ENCODE measurements around the gene ANKRD44.

Gene ANKRD44

GRCh38 chr2:196994764-196995163 is 315.8 kb downstream of the ANKRD44 start:
- H3K36me3 ChIP-seq (ENCODE audit: control insufficient read depth, insufficient read depth, low read length): no peaks in the 10 kb centered on the region
- H3K4me3 ChIP-seq (ENCODE audit: low read depth, low read length): no peak overlapping the region
- no peaks in the 10 kb centered on the region for H3K27me3 ChIP-seq (ENCODE audit: control insufficient read depth, insufficient read depth, low read length)
- H3K9ac ChIP-seq (ENCODE audit: low read length): no peak overlapping the region
- no peaks in the 10 kb centered on the region for H3K9me3 ChIP-seq (ENCODE audit: control insufficient read depth, insufficient read depth, low read depth, low read length)
- no peak overlapping the region for H3K27ac ChIP-seq (ENCODE audit: low read depth, low read length)
- peaks cover 6% of the 10 kb centered on the region; the same call in 1 of the 2 replicates for H3K4me1 ChIP-seq (ENCODE audit: control insufficient read depth, insufficient read depth, low read length)

GRCh38 chr2:196993617-196994016 is 317.0 kb downstream of the ANKRD44 start:
- H3K9ac ChIP-seq (ENCODE audit: low read length): no peak overlapping the region
- H3K9me3 ChIP-seq (ENCODE audit: control insufficient read depth, insufficient read depth, low read depth, low read length): no peaks in the 10 kb centered on the region
- H3K27ac ChIP-seq (ENCODE audit: low read depth, low read length): no peak overlapping the region
- H3K4me3 ChIP-seq (ENCODE audit: low read depth, low read length): no peak overlapping the region
- H3K27me3 ChIP-seq (ENCODE audit: control insufficient read depth, insufficient read depth, low read length): no peaks in the 10 kb centered on the region
- H3K36me3 ChIP-seq (ENCODE audit: control insufficient read depth, insufficient read depth, low read length): no peaks in the 10 kb centered on the region
- H3K4me1 ChIP-seq (ENCODE audit: control insufficient read depth, insufficient read depth, low read length): peaks cover 9% of the 10 kb centered on the region

DNA sequence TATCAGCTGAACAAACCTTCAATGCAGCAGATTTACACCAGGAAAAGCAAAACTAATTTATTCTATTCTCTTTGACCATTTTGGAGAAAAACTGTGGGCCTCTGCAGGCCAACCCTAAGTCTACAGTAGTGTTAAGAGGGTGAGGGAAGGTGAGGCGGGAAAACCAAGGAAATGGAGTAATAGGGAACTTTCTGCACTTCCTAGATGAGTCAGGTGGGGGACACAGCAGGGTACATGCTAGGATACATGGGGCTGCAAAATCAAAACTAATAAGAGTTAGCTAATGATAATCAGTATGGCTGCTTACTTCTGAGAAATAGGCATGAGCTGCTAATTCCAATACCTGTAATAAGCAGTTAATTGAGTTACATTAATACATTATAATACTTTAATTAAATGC is 318.1 kb downstream of the ANKRD44 start:
- Histone ChIP-seq H3K27me3 (ENCODE audit: control insufficient read depth, insufficient read depth, low read length) (no peaks in the 10 kb centered on the region), H3K9ac (ENCODE audit: low read length) (no peak overlapping the region), H3K36me3 (ENCODE audit: control insufficient read depth, insufficient read depth, low read length) (no peaks in the 10 kb centered on the region)

DNA sequence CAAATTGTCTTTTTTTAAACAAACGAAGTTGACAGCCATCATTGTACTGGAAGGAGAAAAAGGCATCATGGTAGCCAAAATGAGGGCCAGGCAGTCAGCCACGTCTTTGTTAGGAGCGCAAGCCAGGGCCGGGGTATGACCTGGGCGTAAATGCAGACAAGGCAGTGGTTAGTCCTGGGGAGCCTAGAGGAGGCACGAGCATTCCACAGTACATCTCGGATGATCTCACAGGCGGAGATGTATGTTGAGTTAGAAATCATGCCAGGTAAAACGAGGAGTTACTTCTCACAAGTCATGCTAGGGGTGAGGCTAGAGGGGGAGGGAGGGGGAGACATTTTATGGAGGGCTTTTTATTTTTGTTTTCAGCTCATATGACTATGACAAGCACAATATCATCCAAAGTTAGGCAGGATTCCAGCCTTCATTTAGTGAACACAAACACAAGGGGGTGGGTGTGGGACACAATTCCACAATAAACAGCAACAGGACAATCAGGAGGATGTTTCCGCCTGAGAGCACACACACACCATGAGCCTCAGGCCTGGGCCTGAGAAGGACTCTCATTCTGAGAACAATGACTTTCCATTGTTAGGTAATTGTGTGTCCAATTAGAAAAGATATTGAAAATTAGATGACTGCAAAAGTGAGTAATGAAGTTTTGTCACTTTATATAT is 319.7 kb downstream of the ANKRD44 start:
- no peaks in the 10 kb centered on the region for H3K27me3 ChIP-seq (ENCODE audit: control insufficient read depth, insufficient read depth, low read length)
- no peak overlapping the region for H3K9ac ChIP-seq (ENCODE audit: low read length)
- H3K36me3 ChIP-seq (ENCODE audit: control insufficient read depth, insufficient read depth, low read length): no peaks in the 10 kb centered on the region
- no peak overlapping the region for H3K27ac ChIP-seq (ENCODE audit: low read depth, low read length)
- no peak overlapping the region for H3K4me3 ChIP-seq (ENCODE audit: low read depth, low read length)
- H3K4me1 ChIP-seq (ENCODE audit: control insufficient read depth, insufficient read depth, low read length): peaks cover 22% of the 10 kb centered on the region
- H3K9me3 ChIP-seq (ENCODE audit: control insufficient read depth, insufficient read depth, low read depth, low read length): no peaks in the 10 kb centered on the region

More for the DNA sequence above, 318.1 kb downstream of the ANKRD44 start:
- Histone ChIP-seq H3K4me1 (ENCODE audit: control insufficient read depth, insufficient read depth, low read length) (peaks cover 19% of the 10 kb centered on the region), H3K9me3 (ENCODE audit: control insufficient read depth, insufficient read depth, low read depth, low read length) (no peaks in the 10 kb centered on the region), H3K27ac (ENCODE audit: low read depth, low read length) (no peak overlapping the region), H3K4me3 (ENCODE audit: low read depth, low read length) (no peak overlapping the region)

DNA sequence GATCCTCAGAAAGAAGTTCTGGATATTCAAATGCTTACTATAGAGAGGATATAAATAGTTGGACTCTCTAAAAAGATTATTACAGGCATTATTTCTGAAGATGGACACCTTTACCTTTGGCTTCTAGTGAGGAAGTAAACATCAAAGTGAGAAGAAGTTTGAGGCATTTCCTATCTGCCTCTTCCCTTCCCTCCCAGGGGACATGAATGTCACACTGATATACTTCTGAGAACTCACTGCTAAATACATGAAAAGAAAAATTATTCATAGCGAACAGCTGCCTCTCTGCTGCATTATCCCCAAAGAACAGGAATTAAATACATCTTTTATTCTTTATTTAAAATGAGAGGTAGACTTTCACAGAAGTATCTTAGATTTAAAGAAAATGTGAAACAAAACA is 320.5 kb downstream of the ANKRD44 start:
- H3K9me3 ChIP-seq (ENCODE audit: control insufficient read depth, insufficient read depth, low read depth, low read length): no peaks in the 10 kb centered on the region

GRCh38 chr2:196989496-196989895 is 321.1 kb downstream of the ANKRD44 start:
- no peak overlapping the region for H3K9ac ChIP-seq (ENCODE audit: low read length)
- no peaks in the 10 kb centered on the region for H3K36me3 ChIP-seq (ENCODE audit: control insufficient read depth, insufficient read depth, low read length)
- H3K9me3 ChIP-seq (ENCODE audit: control insufficient read depth, insufficient read depth, low read depth, low read length): no peaks in the 10 kb centered on the region
- H3K27me3 ChIP-seq (ENCODE audit: control insufficient read depth, insufficient read depth, low read length): no peaks in the 10 kb centered on the region
- peaks cover 22% of the 10 kb centered on the region for H3K4me1 ChIP-seq (ENCODE audit: control insufficient read depth, insufficient read depth, low read length)
- no peak overlapping the region for H3K4me3 ChIP-seq (ENCODE audit: low read depth, low read length)
- H3K27ac ChIP-seq (ENCODE audit: low read depth, low read length): no peak overlapping the region

More for the DNA sequence above, 320.5 kb downstream of the ANKRD44 start:
- Histone ChIP-seq H3K9ac (ENCODE audit: low read length) (no peak overlapping the region), H3K27me3 (ENCODE audit: control insufficient read depth, insufficient read depth, low read length) (no peaks in the 10 kb centered on the region), H3K4me1 (ENCODE audit: control insufficient read depth, insufficient read depth, low read length) (peaks cover 22% of the 10 kb centered on the region), H3K36me3 (ENCODE audit: control insufficient read depth, insufficient read depth, low read length) (no peaks in the 10 kb centered on the region), H3K27ac (ENCODE audit: low read depth, low read length) (no peak overlapping the region), H3K4me3 (ENCODE audit: low read depth, low read length) (no peak overlapping the region)

DNA sequence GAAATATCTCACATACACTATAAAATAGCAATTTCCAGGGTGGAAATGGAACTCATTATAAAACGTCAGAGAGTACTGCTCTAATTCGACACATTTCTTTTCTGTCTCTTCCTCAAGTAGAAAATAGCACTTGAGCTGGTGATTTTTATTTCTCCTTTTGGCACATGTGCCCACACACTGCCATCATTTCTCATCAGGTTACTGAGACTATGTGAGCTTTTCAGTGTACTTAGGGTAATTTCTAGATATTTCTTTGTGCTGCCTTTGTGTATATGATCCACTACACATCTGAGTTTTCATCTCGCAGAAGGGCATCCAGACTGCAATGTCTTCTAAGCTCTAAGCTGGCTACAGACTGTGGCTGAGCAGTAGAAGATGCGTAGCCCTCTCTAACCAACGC is 321.9 kb downstream of the ANKRD44 start:
- Histone ChIP-seq H3K27me3 (ENCODE audit: control insufficient read depth, insufficient read depth, low read length) (no peaks in the 10 kb centered on the region), H3K4me3 (ENCODE audit: low read depth, low read length) (no peak overlapping the region), H3K27ac (ENCODE audit: low read depth, low read length) (no peak overlapping the region), H3K9me3 (ENCODE audit: control insufficient read depth, insufficient read depth, low read depth, low read length) (no peaks in the 10 kb centered on the region), H3K9ac (ENCODE audit: low read length) (no peak overlapping the region), H3K36me3 (ENCODE audit: control insufficient read depth, insufficient read depth, low read length) (no peaks in the 10 kb centered on the region), H3K4me1 (ENCODE audit: control insufficient read depth, insufficient read depth, low read length) (peaks cover 22% of the 10 kb centered on the region)

DNA sequence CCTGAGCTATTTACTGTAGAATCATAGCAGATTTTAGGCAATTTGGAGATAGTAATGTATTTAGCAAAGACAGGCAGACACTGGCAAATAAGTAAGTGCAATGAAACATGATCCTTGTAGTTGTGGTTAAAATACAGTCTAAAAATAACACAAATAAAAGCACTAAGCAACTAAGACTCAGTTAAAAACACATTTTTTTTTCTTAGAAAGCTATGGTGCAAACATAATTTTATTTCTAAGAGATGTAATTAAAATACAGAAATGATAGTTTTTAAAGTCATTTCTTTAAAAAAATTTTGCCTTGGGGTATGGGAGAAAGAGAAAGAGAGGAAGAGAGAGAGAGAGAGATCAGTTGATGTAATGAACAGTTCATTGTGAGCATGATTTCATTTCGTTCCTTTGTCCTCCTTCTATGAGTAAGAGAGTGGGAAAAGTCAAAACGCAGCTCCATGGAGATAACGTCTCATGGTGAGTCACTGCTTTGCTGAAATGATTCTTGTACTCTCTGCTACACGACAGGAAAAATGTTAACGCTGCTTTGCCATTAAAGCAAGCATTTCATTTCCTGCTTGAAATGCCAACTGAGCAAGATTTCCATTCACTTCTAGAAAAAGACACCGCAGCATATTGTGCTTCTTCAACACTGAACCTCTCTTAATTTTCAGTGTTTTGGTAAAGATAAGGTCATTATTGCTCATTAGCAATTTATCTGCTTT is 322.8 kb downstream of the ANKRD44 start:
- Histone ChIP-seq H3K27me3 (ENCODE audit: control insufficient read depth, insufficient read depth, low read length) (no peaks in the 10 kb centered on the region), H3K9me3 (ENCODE audit: control insufficient read depth, insufficient read depth, low read depth, low read length) (no peaks in the 10 kb centered on the region), H3K4me3 (ENCODE audit: low read depth, low read length) (no peak overlapping the region), H3K36me3 (ENCODE audit: control insufficient read depth, insufficient read depth, low read length) (no peaks in the 10 kb centered on the region), H3K27ac (ENCODE audit: low read depth, low read length) (no peak overlapping the region), H3K9ac (ENCODE audit: low read length) (no peak overlapping the region), H3K4me1 (ENCODE audit: control insufficient read depth, insufficient read depth, low read length) (peaks cover 22% of the 10 kb centered on the region)

GRCh38 chr2:196987298-196987648 is 323.3 kb downstream of the ANKRD44 start:
- Histone ChIP-seq H3K9me3 (ENCODE audit: control insufficient read depth, insufficient read depth, low read depth, low read length) (no peaks in the 10 kb centered on the region), H3K4me3 (ENCODE audit: low read depth, low read length) (no peak overlapping the region), H3K4me1 (ENCODE audit: control insufficient read depth, insufficient read depth, low read length) (peaks cover 22% of the 10 kb centered on the region), H3K27ac (ENCODE audit: low read depth, low read length) (no peak overlapping the region), H3K36me3 (ENCODE audit: control insufficient read depth, insufficient read depth, low read length) (no peaks in the 10 kb centered on the region), H3K9ac (ENCODE audit: low read length) (no peak overlapping the region), H3K27me3 (ENCODE audit: control insufficient read depth, insufficient read depth, low read length) (no peaks in the 10 kb centered on the region)

DNA sequence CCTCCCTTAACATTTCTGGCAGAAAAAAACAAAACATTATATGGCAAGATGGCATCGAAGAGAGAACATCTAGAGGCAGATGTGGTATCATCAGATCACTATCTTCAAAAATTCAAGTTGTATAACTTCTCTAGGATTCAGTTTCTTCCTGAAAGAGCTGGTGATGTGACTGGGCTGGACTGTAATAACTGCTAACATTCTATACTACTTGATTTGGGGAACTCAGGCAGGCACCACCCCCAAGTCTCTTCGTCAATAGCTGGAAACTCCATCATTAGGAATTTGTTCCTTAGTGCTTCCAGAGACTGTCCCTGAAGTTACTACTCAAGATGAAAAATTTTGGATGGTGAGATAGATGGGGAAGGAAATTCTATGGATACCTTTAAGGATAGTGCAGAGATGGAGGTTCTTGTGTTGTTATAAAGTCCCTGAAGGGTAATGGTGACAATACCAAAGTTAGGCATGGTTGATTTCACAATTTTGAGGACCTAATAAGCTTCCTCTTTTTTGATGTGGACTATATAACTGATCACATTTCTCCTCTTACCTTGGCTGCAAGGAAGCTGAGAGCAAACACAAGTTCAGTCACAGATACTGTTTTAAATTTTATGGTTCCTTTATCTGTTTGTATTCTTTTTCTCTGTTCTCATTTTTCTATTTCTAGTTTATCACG is 324.9 kb downstream of the ANKRD44 start:
- peaks cover 19% of the 10 kb centered on the region for H3K4me1 ChIP-seq (ENCODE audit: control insufficient read depth, insufficient read depth, low read length)
- H3K27ac ChIP-seq (ENCODE audit: low read depth, low read length): no peak overlapping the region
- H3K27me3 ChIP-seq (ENCODE audit: control insufficient read depth, insufficient read depth, low read length): no peaks in the 10 kb centered on the region
- H3K9ac ChIP-seq (ENCODE audit: low read length): no peak overlapping the region
- no peak overlapping the region for H3K4me3 ChIP-seq (ENCODE audit: low read depth, low read length)
- no peaks in the 10 kb centered on the region for H3K36me3 ChIP-seq (ENCODE audit: control insufficient read depth, insufficient read depth, low read length)
- H3K9me3 ChIP-seq (ENCODE audit: control insufficient read depth, insufficient read depth, low read depth, low read length): no peaks in the 10 kb centered on the region

DNA sequence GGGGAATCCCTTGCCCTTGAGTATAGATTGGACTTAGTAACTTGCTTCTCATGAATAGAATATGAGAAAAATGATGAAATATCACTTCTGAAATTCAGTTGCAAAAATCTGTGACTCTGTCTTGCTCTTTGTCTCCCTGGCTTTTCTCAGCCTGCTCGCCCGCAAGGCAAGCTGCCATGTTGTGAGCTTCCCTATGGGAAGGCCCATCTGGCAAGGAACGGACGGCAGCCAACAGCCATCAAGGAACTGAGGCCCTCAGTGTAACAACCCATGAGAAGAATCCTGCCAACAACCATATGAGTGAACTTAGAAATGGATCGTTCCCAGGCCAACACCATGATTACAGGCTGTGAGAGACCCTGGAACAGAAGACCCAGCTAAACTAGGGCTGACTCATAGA is 325.7 kb downstream of the ANKRD44 start:
- peaks cover 16% of the 10 kb centered on the region for H3K4me1 ChIP-seq (ENCODE audit: control insufficient read depth, insufficient read depth, low read length)
- no peaks in the 10 kb centered on the region for H3K36me3 ChIP-seq (ENCODE audit: control insufficient read depth, insufficient read depth, low read length)
- H3K9ac ChIP-seq (ENCODE audit: low read length): no peak overlapping the region
- no peak overlapping the region for H3K4me3 ChIP-seq (ENCODE audit: low read depth, low read length)
- H3K9me3 ChIP-seq (ENCODE audit: control insufficient read depth, insufficient read depth, low read depth, low read length): no peaks in the 10 kb centered on the region
- no peak overlapping the region for H3K27ac ChIP-seq (ENCODE audit: low read depth, low read length)
- no peaks in the 10 kb centered on the region for H3K27me3 ChIP-seq (ENCODE audit: control insufficient read depth, insufficient read depth, low read length)

Measured in HUES6 (cell line).